ENCODE measurements around the gene FHL1.
"Not testable (repeated sequence)": the region's sequence is repeated elsewhere in the genome, so short reads cannot be mapped to it uniquely, and the experiment has no call there.

Gene FHL1

DNA sequence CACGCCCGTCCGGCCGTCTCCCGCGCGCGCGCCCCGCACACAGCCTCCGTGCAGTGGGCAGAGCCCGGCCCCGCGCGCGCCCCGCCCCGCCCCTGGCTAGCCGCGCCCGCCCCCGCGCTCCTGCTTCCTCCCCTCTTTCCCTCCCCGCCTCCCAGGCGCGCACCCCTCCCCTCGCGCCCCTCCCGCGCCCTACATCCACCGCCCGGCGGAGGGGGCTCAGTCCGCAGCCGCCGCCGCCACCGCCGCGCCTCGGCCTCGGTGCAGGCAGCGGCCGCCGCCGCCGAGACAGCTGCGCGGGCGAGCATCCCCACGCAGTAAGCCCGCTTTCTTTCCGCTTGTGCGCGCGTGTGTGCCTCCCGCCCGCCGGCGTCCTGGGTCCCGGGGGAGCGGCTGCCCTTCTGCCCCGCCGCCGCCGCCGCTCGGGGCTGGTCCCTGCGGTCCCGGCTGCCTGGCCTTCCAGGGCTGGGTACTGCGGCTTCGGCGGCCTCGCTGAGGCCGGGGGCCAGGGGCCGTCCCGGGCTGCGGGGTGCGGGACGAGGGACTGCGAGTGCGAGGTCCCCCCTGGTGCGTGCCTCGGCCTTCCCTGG is at the start of gene FHL1:
FHL1 (plus strand) TSS at position 219 of the 587 bp plus-strand sequence.
- DNase-seq = no peak

DNA sequence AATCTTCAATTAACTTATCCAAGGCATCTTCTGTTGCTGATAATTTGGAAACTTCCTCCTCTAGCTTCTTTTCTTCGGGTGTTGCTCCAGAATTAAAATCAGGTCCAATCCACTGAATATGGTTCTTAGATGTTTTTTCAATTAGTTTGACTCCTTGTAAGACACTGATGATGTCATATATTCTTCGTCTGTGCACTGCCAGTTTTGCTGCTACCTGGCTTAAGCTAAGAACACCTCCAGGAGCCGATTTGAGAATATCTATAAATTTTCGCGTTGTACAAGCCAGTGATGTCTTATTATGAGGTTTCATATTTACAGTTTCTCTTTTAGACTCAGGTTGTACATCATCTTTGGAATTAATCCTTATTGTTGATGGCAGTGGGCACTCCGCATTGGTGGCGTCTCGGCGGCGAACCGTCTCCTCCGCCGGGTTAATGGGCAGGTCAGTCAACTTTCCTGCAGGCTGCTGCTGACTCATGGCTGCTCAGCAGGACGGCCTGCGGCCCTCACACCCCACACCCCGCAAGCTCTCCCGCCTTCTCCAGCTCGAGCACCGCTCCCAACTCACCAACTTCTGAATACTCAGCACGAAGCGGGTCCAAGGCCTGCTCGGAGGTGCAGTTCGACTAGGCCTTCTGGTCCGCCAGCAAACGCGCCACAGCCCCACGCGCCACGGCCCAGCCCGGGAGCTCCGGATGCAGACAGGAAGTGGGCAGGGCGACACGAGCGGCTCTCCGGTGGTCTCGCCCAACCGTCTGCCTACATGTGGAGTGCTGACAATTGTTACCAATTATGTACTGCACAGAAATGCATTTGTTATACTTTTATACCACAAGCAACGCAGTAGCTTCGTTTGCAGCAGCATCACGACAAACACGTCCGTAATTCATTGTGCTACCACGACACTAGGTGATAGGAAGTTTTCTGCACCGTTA is 49.2 kb upstream of the FHL1 start:
- DNase-seq = no peak

- DNase-seq = no peak
Observed at GRCh38 chrX:136104936-136105335, 42.4 kb upstream of the FHL1 start.

DNA sequence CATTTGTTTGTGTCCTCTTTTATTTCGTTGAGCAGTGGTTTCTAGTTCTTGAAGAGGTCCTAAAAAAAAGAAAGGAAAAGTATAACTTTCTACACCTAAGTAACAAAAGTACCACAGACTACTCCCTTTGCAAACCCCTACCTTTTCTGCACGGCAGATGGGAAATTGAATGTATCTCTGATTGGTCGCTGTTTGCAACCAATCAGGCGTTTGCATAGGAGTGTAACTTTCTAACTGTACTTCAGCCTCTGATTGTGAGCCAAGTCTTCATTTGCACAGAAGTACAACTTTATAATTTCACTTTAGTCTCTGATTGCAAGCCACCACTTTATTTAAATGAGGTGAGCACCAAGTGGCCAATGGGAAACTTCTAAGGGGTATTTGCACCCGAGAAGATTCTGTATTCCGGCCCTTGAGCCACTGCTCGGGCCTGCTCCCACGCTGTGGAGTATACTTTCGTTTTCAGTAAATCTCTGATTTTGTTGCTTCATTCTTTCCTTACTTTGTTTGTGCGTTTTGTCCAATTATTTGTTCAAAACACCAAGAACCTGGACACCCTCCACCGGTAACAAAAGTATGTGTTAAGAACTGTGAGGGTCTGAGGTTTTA is 40.3 kb upstream of the FHL1 start:
- no peak for DNase-seq

- not testable (repeated sequence) for DNase-seq
Observed at GRCh38 chrX:136108905-136109304, 38.4 kb upstream of the FHL1 start.

- DNase-seq = no peak
Observed at GRCh38 chrX:136112286-136112685, 35.0 kb upstream of the FHL1 start.

DNA sequence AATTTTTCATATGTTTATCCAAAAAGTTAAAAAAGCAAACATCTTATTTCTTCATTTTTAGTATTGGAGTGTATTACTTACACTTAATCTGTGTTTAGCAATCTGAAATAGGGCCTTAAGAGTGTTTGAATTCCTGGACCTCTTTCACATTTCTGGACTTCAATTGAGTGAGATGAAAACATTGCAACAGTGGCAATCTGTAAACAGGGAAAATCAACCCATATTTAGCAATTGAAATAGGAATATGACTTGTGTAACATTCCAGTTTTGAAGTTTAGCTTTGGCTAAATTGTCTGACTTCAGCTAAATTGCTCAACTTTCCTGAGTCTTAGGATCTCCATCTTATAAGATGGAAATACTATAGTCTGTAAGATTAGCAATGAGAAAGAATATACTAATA is 34.6 kb upstream of the FHL1 start:
- DNase-seq = no peak

GRCh38 chrX:136115126-136115903 is 32.0 kb upstream of the FHL1 start:
- no peak for DNase-seq

GRCh38 chrX:136115904-136116297 is 31.4 kb upstream of the FHL1 start:
- DNase-seq = no peak

GRCh38 chrX:136121788-136122187 is 25.5 kb upstream of the FHL1 start:
- no peak for DNase-seq

- no peak for DNase-seq
Observed at GRCh38 chrX:136122207-136122606, 25.1 kb upstream of the FHL1 start.

DNA sequence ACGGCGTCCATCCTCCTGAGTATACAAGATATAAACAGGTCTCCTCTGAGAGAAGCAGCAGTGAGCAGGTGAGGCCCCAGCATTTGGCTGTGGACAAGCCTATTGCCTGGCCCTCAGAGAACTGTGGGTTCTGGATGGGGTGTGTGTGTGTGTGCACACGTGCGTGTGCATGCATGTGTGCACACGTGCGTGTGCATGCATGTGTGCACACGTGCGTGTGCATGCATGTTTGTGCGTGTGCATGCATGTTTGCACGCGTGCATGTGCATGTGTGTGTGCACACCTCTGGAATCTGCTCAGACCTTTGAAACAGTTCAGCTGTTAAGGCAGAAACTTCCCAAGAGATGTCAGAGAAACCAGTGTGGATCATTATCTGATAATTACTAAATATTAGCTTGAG is 22.2 kb upstream of the FHL1 start:
- DNase-seq = no peak

- DNase-seq = no peak
Observed at GRCh38 chrX:136126371-136126770, 21.0 kb upstream of the FHL1 start.

GRCh38 chrX:136126872-136127406 is 20.4 kb upstream of the FHL1 start:
- no peak for DNase-seq

DNA sequence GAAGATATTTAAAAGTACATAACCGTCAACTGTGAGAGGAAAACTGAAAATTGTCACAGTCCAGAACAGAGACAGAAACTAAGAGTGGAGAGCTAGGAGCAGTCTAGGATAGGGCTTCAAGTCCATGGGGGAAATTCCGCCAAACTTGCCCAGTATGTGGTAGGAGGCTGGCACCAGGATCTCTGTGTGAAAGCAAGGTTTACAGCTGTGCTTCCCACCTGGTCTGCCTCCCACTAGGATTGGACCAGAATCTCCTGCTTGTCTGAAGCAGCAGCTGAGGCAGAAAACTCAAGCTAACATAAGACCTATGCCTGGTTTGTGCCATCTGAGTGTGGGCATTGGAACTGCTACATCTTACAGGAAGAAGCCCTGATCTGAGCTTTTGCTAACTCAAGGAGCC is 18.6 kb upstream of the FHL1 start:
- DNase-seq = no peak

DNA sequence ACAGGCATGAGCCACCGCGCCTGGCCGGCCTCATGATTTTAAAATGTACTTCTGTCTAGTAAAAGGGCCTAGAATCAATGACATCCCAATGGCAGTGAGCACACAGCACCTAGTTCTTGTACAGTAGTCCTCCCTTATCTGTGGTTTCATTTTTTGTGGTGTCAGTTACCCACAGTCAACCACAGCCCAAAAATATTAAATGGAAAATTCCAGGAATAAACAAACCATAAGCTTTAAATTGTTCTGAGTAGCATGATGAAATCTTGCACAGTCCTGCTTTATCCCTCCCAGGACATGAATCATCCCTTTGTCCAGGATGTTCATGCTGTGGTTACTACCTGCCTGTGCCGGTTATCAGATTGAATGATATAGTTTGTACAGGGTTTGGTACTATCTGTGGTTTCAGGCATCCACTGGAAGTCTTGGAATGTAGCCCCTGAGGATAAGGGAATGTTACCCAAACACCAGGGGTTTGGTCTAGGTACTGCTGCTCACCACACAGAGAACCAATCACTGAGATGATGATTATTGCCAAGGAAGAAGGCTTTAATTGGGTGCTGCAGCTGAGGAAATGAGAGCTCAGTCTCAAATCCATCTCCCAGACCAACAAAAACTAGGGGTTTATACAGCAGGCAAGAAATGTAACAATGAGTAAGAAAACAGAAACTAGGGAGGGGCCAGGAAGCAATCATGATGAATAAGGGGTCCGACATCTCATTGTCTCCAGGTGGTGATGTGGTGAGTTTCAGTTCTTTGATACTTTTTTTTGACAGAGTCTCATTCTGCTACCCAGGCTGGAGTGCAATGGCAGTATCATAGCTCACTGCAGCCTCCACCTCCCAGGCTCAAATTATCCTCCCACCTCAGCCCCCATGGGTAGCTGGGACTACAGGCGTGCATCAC is 16.2 kb upstream of the FHL1 start:
- DNase-seq = no peak

DNA sequence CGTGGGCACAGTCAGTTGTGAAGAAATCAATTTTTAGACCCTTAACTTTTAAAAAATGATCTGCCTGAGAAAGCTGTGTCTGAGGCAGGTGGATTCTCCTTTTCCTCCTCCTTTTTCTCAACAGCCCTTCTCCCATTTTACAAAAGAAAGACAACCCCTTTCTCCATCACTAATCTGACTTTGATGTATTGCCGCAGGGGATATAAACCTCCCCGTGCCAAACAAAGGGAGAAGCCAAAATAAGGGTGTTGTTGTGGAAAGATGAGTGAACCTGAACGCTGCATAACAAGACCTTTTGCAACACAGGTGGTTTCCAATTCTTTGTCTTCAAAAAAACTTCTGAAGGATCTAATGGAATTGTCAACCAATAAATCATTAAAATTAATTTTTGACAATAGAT is 8.4 kb upstream of the FHL1 start:
- no peak for DNase-seq

GRCh38 chrX:136141569-136141968 is 5.8 kb upstream of the FHL1 start:
- no peak for DNase-seq

DNA sequence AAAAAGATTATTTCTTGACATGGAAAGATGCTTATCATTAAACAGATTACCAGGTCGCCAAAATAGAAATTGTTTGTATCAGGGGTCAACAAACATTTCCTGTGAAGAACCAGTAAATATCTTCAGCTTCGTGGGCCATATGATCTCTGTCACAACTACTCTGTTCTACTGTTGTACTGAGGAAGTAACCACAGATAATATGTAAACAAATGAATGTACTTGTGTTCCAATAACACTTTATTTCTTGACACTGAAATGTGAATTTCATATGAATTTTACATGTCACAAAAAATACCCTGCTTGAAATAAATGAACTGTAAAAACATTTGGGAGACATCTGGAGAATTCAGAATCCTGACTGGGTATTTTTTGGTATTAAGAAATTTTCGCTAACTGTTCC is 4.7 kb upstream of the FHL1 start:
- DNase-seq = no peak

GRCh38 chrX:136143711-136144110 is 3.6 kb upstream of the FHL1 start:
- no peak for DNase-seq

DNA sequence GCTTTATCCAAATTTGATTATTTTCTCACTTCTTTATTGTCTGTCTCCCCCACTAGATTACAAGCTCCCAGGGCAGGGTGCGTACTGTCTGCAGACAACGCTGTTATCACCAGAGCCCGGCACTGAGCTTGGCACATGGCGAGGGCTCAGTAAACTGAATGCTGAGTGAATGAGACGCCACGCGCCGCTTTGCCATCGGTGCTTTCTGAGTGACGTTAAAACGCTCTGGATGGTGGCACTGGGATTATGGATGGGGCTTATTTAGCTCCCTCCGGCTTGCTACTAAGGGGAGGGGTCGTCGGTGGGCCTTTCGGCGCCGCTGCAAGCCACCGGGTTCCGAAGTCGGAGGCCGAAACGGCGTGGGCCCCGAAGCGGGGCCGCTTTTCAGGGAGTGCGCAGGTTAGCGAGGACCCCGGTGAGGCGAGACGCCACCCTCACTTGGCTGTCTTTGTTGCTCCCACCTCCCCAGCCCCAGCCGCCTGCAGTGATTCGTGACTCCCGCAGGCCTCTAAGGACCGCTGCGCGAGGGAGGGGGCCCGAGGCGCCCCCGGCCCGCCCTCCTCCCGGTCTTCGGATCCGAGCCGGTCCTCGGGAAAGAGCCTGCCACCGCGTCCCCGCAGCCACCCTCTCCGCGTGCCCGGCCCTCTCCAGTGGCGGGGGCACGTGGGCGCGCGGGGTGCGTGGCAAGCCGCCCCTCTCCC is 569 bp upstream of the FHL1 start:
- DNase-seq = no peak

Data from NCI-H1092 treated with DMSO at 0.1 percent for 48 hours (cell line).